ENCODE results near the gene SLC4A1AP. TPM values are rescaled to one million over a fixed set of nuclear protein-coding genes. Genes with fewer than 3 reads are reported as not detected.

SLC4A1AP gene
- total RNA-seq, 2 donors from 2014 or later, result 15.0 to 17.2 TPM

GRCh38 chr2:27714053-27714452, 50.4 kb downstream of the SLC4A1AP start:
- intact Hi-C loops (cut with DNase I), result no loop called here
- no peak for DNase-seq (ENCODE audit: low spot score)

GRCh38 chr2:27714851-27715291, 51.2 kb downstream of the SLC4A1AP start:
- DNase-seq (ENCODE audit: low spot score), result no peak
- intact Hi-C loops (cut with DNase I), result loop anchor here in 1 of 2 donors (5.0 kb wide), 1 partner anchor 82 kb away; no protein-coding TSS in a partner anchor

- intact Hi-C loops (cut with DNase I), result loop anchor here in 1 of 2 donors (5.0 kb wide), 1 partner anchor 82 kb away; no protein-coding TSS in a partner anchor
- DNase-seq (ENCODE audit: low spot score), result peak; percentile 89
These were observed 51.9 kb downstream of the SLC4A1AP start for GRCh38 chr2:27715318-27716210.

- intact Hi-C loops (cut with DNase I), result loop anchor here in 1 of 2 donors (5.0 kb wide), 1 partner anchor 81 kb away; no protein-coding TSS in a partner anchor
- no peak for DNase-seq (ENCODE audit: low spot score)
These were observed 52.8 kb downstream of the SLC4A1AP start for GRCh38 chr2:27716301-27717069.

- no peak for DNase-seq (ENCODE audit: low spot score)
- intact Hi-C loops (cut with DNase I), result loop anchor here in 1 of 2 donors (5.0 kb wide), 1 partner anchor 80 kb away; no protein-coding TSS in a partner anchor
These were observed 53.5 kb downstream of the SLC4A1AP start for GRCh38 chr2:27717070-27717795.

- DNase-seq (ENCODE audit: low spot score), result no peak
- intact Hi-C loops (cut with DNase I), result no loop called here
These were observed 56.4 kb downstream of the SLC4A1AP start for GRCh38 chr2:27720004-27720551.

GRCh38 chr2:27721335-27721734, 57.6 kb downstream of the SLC4A1AP start:
- intact Hi-C loops (cut with DNase I), result no loop called here
- DNase-seq (ENCODE audit: low spot score), result no peak

- intact Hi-C loops (cut with DNase I), result no loop called here
- DNase-seq (ENCODE audit: low spot score), result no peak
These were observed 58.3 kb downstream of the SLC4A1AP start for GRCh38 chr2:27721884-27722485.

- intact Hi-C loops (cut with DNase I), result no loop called here
- peak; percentile 87 for DNase-seq (ENCODE audit: low spot score)
These were observed 59.9 kb downstream of the SLC4A1AP start for GRCh38 chr2:27723372-27724144.

- intact Hi-C loops (cut with DNase I), result no loop called here
- no peak for DNase-seq (ENCODE audit: low spot score)
These were observed 60.5 kb downstream of the SLC4A1AP start for GRCh38 chr2:27724191-27724590.

- intact Hi-C loops (cut with DNase I), result no loop called here
- no peak for DNase-seq (ENCODE audit: low spot score)
These were observed 61.4 kb downstream of the SLC4A1AP start for GRCh38 chr2:27724905-27725701.

- intact Hi-C loops (cut with DNase I), result no loop called here
- DNase-seq (ENCODE audit: low spot score), result no peak
These were observed 63.6 kb downstream of the SLC4A1AP start for GRCh38 chr2:27727257-27727656.

GRCh38 chr2:27728081-27728858, 64.6 kb downstream of the SLC4A1AP start:
- intact Hi-C loops (cut with DNase I), result no loop called here
- no peak for DNase-seq (ENCODE audit: low spot score)

- DNase-seq (ENCODE audit: low spot score), result no peak
- intact Hi-C loops (cut with DNase I), result no loop called here
These were observed 65.5 kb downstream of the SLC4A1AP start for GRCh38 chr2:27729198-27729597.

- intact Hi-C loops (cut with DNase I), result no loop called here
- no peak for DNase-seq (ENCODE audit: low spot score)
These were observed 65.9 kb downstream of the SLC4A1AP start for GRCh38 chr2:27729614-27730013.

- intact Hi-C loops (cut with DNase I), result no loop called here
- no peak for DNase-seq (ENCODE audit: low spot score)
These were observed 66.6 kb downstream of the SLC4A1AP start for GRCh38 chr2:27730261-27730662.

All from posterior vena cava (tissue), 2 donors.